WTC11 (cell line): ENCODE measurements around the gene DEFB132. TPM values are rescaled to one million over a fixed set of nuclear protein-coding genes. Genes with fewer than 3 reads are reported as not detected.

Experiments
- ATAC-seq: fragments of 200-7000 bp; cut with Tn5 transposase; 2 replicates; pipeline ENCODE4 v1.10.0; 2021; ENCODE audit warnings: mild to moderate bottlenecking, moderate library complexity
- CTCF ChIA-PET: fragments of 300-600 bp; sonication (Branson Sonifier 250); formaldehyde crosslinking; loops from one replicate; lab custom pipeline; 2021; ENCODE audit warnings: antibody characterized with exemption; lab: Charles Lee
- POLR2A ChIA-PET: fragments of 350-600 bp; sonication (Branson Sonifier 250); formaldehyde crosslinking; loops from one replicate; lab custom pipeline; 2021; ENCODE audit warnings: antibody characterized with exemption; lab: Charles Lee
- DNase-seq: peaks from one replicate; pipeline ENCODE4 v3.0.0; 2021; ENCODE audit warnings: low spot score
- H3K27ac Mint-ChIP-seq: 2 replicates; pipeline ENCODE4 v1.8.0; 2021; ENCODE audit warnings: mixed read lengths
- H3K27me3 Mint-ChIP-seq: 2 replicates; pipeline ENCODE4 v1.8.0; 2021; ENCODE audit warnings: low read depth, mild to moderate bottlenecking, moderate library complexity, mixed read lengths
- H3K36me3 Mint-ChIP-seq: 2 replicates; pipeline ENCODE4 v1.8.0; 2021; ENCODE audit warnings: mixed read lengths
- H3K4me1 Mint-ChIP-seq: 2 replicates; pipeline ENCODE4 v1.8.0; 2022; ENCODE audit warnings: mixed read lengths
- H3K4me3 Mint-ChIP-seq: 2 replicates; pipeline ENCODE4 v1.8.0; 2021; ENCODE audit warnings: mild to moderate bottlenecking, moderate library complexity, mixed read lengths
- H3K9me3 Mint-ChIP-seq: 2 replicates; pipeline ENCODE4 v1.8.0; 2021; ENCODE audit warnings: mixed read lengths
- ATF1 ChIP-seq: sonication (generic); formaldehyde crosslinking; IDR thresholded peaks from 2 replicates; pipeline ENCODE4 v1.8.1; 2023; ENCODE audit warnings: mild to moderate bottlenecking, moderate library complexity, missing genetic modification reagents
- ATF3 ChIP-seq: sonication (generic); formaldehyde crosslinking; conservative IDR thresholded peaks from 2 replicates; pipeline ENCODE4 v1.8.1; 2022; ENCODE audit warnings: mild to moderate bottlenecking, missing genetic modification reagents
- CREM ChIP-seq: sonication (generic); formaldehyde crosslinking; IDR thresholded peaks from 2 replicates; pipeline ENCODE4 v1.8.1; 2022; ENCODE audit warnings: mild to moderate bottlenecking, missing genetic modification reagents, moderate library complexity
- E2F1 ChIP-seq: sonication (generic); formaldehyde crosslinking; IDR thresholded peaks from 2 replicates; pipeline ENCODE4 v1.8.0; 2022; ENCODE audit warnings: mild to moderate bottlenecking, missing genetic modification reagents
- ESRRA ChIP-seq: sonication (generic); formaldehyde crosslinking; IDR thresholded peaks from 2 replicates; pipeline ENCODE4 v1.8.1; 2022; ENCODE audit warnings: mild to moderate bottlenecking, missing genetic modification reagents, borderline replicate concordance
- ETV6 ChIP-seq: sonication (generic); formaldehyde crosslinking; IDR thresholded peaks from 2 replicates; pipeline ENCODE4 v1.8.1; 2022; ENCODE audit warnings: mild to moderate bottlenecking, missing genetic modification reagents
- FOXK1 ChIP-seq: sonication (generic); formaldehyde crosslinking; IDR thresholded peaks from 2 replicates; pipeline ENCODE4 v1.8.0; 2022; ENCODE audit warnings: mild to moderate bottlenecking, moderate library complexity, missing genetic modification reagents
- HMGA2 ChIP-seq: fragments of 250-450 bp; sonication (Bioruptor Pico); IDR thresholded peaks from 2 replicates; pipeline ENCODE4 v1.4.0; 2021; ENCODE audit warnings: mild to moderate bottlenecking, moderate library complexity
- JUN ChIP-seq: sonication (generic); formaldehyde crosslinking; IDR thresholded peaks from 2 replicates; pipeline ENCODE4 v1.8.0; 2023; ENCODE audit warnings: mild to moderate bottlenecking, missing genetic modification reagents
- KAT7 ChIP-seq: sonication (generic); formaldehyde crosslinking; IDR thresholded peaks from 2 replicates; pipeline ENCODE4 v1.8.1; 2023; ENCODE audit warnings: missing genetic modification reagents, mild to moderate bottlenecking, borderline replicate concordance
- NR2C2 ChIP-seq: sonication (generic); formaldehyde crosslinking; IDR thresholded peaks from 2 replicates; pipeline ENCODE4 v1.8.0; 2022; ENCODE audit warnings: mild to moderate bottlenecking, missing genetic modification reagents
- RELA ChIP-seq: sonication (generic); formaldehyde crosslinking; IDR thresholded peaks from 2 replicates; pipeline ENCODE4 v1.8.1; 2022; ENCODE audit warnings: missing genetic modification reagents, mild to moderate bottlenecking, borderline replicate concordance
- SMAD3 ChIP-seq: sonication (generic); formaldehyde crosslinking; IDR thresholded peaks from 2 replicates; pipeline ENCODE4 v1.8.0; 2022; ENCODE audit warnings: missing genetic modification reagents, mild to moderate bottlenecking, borderline replicate concordance
- SP1 ChIP-seq: sonication (generic); formaldehyde crosslinking; conservative IDR thresholded peaks from 2 replicates; pipeline ENCODE4 v1.8.1; 2022; ENCODE audit warnings: missing genetic modification reagents
- STAT6 ChIP-seq: sonication (generic); formaldehyde crosslinking; conservative IDR thresholded peaks from 2 replicates; pipeline ENCODE4 v1.8.1; 2023; ENCODE audit warnings: mild to moderate bottlenecking, low read depth, missing genetic modification reagents, moderate library complexity
- TEAD1 ChIP-seq: sonication (generic); formaldehyde crosslinking; IDR thresholded peaks from 2 replicates; pipeline ENCODE4 v1.8.0; 2022; ENCODE audit warnings: mild to moderate bottlenecking, missing genetic modification reagents
- ZNF121 ChIP-seq: sonication (generic); formaldehyde crosslinking; IDR thresholded peaks from 2 replicates; pipeline ENCODE4 v1.8.0; 2023; ENCODE audit warnings: missing genetic modification reagents
- ZNF263 ChIP-seq: sonication (generic); formaldehyde crosslinking; IDR thresholded peaks from 2 replicates; pipeline ENCODE4 v1.8.1; 2022; ENCODE audit warnings: low read depth, mild to moderate bottlenecking, moderate library complexity, missing genetic modification reagents
- ZNF423 ChIP-seq: fragments of 250-450 bp; sonication (Bioruptor Pico); IDR thresholded peaks from 2 replicates; pipeline ENCODE4 v2.1.2; 2022; ENCODE audit warnings: mild to moderate bottlenecking, moderate library complexity
- ZNF671 ChIP-seq: fragments of 250-450 bp; sonication (Bioruptor Pico); IDR thresholded peaks from 2 replicates; pipeline ENCODE4 v1.8.0; 2021; ENCODE audit warnings: mild to moderate bottlenecking
- total RNA-seq: library from RNA; stranded (reverse); gene quantifications from 3 replicates; pipeline ENCODE4 v1.2.3, GENCODE V29; 2021
- TF ChIP-seq, protein P1 (sequence below): fragments of 250-450 bp; sonication (Bioruptor Pico); IDR thresholded peaks from 2 replicates; pipeline ENCODE4 v1.8.0; 2021; ENCODE audit warnings: mild to moderate bottlenecking
- TF ChIP-seq, protein P2 (sequence below): fragments of 250-450 bp; sonication (Bioruptor Pico); IDR thresholded peaks from 2 replicates; pipeline ENCODE4 v1.9.0; 2021; ENCODE audit warnings: moderate library complexity, mild to moderate bottlenecking, inconsistent platforms, borderline replicate concordance
- TF ChIP-seq, protein P3 (sequence below): sonication (generic); formaldehyde crosslinking; IDR thresholded peaks from 2 replicates; pipeline ENCODE4 v1.8.1; 2023; ENCODE audit warnings: mild to moderate bottlenecking, missing genetic modification reagents
- TF ChIP-seq, protein P4 (sequence below): sonication (generic); formaldehyde crosslinking; IDR thresholded peaks from 2 replicates; pipeline ENCODE4 v1.8.1; 2022; ENCODE audit warnings: low read depth, missing genetic modification reagents, borderline replicate concordance

DEFB132 gene
- total RNA-seq, 1 experiment from 2014 or later, result not detected

GRCh38 chr20:297098-297924, 39.8 kb downstream of the DEFB132 start, which contains the start of gene ZCCHC3 (continued):
- TF ChIP-seq CREM (CRISPR knock-in tag), result peak; percentile 77
- peak; percentile 36; the same call in 1 of the 2 replicates for TF ChIP-seq KAT7 (CRISPR knock-in tag)
- peak; percentile 82 for TF ChIP-seq SP1 (CRISPR knock-in tag)
- TF ChIP-seq ZNF263 (CRISPR knock-in tag), result no peak
- peak; percentile 78 for TF ChIP-seq ZNF423 (CRISPR knock-in tag)
- TF ChIP-seq, protein P1, sequence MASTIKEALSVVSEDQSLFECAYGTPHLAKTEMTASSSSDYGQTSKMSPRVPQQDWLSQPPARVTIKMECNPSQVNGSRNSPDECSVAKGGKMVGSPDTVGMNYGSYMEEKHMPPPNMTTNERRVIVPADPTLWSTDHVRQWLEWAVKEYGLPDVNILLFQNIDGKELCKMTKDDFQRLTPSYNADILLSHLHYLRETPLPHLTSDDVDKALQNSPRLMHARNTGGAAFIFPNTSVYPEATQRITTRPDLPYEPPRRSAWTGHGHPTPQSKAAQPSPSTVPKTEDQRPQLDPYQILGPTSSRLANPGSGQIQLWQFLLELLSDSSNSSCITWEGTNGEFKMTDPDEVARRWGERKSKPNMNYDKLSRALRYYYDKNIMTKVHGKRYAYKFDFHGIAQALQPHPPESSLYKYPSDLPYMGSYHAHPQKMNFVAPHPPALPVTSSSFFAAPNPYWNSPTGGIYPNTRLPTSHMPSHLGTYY (CRISPR knock-in tag), result no peak
- no peak for TF ChIP-seq SMAD3 (CRISPR knock-in tag)
- TF ChIP-seq HMGA2 (CRISPR knock-in tag), result no peak
- TF ChIP-seq ESRRA (CRISPR knock-in tag), result no peak
- peak; percentile 87 for TF ChIP-seq FOXK1 (CRISPR knock-in tag)
- TF ChIP-seq, protein P2, sequence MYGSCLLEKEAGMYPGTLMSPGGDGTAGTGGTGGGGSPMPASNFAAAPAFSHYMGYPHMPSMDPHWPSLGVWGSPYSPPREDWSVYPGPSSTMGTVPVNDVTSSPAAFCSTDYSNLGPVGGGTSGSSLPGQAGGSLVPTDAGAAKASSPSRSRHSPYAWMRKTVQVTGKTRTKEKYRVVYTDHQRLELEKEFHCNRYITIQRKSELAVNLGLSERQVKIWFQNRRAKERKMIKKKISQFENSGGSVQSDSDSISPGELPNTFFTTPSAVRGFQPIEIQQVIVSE (CRISPR knock-in tag), result no peak
- no peak for TF ChIP-seq ATF3 (CRISPR knock-in tag)
- no peak for TF ChIP-seq ZNF121 (CRISPR knock-in tag)
- TF ChIP-seq RELA (CRISPR knock-in tag), result peak; percentile 58; the same call in 1 of the 2 replicates
- no peak for TF ChIP-seq ZNF671 (CRISPR knock-in tag)
- TF ChIP-seq E2F1 (CRISPR knock-in tag), result peak; percentile 65; the same call in 1 of the 2 replicates
- no peak for TF ChIP-seq NR2C2 (CRISPR knock-in tag)

- peak overlapping the region; percentile 100 for H3K27ac Mint-ChIP-seq
- H3K9me3 Mint-ChIP-seq, result peaks cover 8% of the 10 kb centered on the region
- POLR2A ChIA-PET, result interaction anchor here (0.7 to 6.3 kb wide), 4 partner anchors 12 to 55 kb away, joined by 3 to 110 read pairs (median 19); partner anchors contain the start of gene SOX12
- CTCF ChIA-PET, result interaction anchor here (0.7 to 6.5 kb wide), 4 partner anchors 12 to 32 kb away, joined by 4 to 55 read pairs (median 33); partner anchors contain the start of gene SOX12
- H3K27me3 Mint-ChIP-seq, result peaks cover 35% of the 10 kb centered on the region
- peak overlapping the region; percentile 100 for H3K4me3 Mint-ChIP-seq
- DNase-seq (peak; percentile 38), ATAC-seq (no peak)
- peaks cover 51% of the 10 kb centered on the region for H3K4me1 Mint-ChIP-seq
- H3K36me3 Mint-ChIP-seq, result peaks cover 17% of the 10 kb centered on the region
- TF ChIP-seq ATF1 (no peak), STAT6 (CRISPR knock-in tag) (no peak), ETV6 (CRISPR knock-in tag) (0 out of 2 replicates have a peak, but pooled peaks have one; percentile 16), JUN (CRISPR knock-in tag) (peak; percentile 32; the same call in 1 of the 2 replicates), TEAD1 (no peak)
- TF ChIP-seq, protein P3, sequence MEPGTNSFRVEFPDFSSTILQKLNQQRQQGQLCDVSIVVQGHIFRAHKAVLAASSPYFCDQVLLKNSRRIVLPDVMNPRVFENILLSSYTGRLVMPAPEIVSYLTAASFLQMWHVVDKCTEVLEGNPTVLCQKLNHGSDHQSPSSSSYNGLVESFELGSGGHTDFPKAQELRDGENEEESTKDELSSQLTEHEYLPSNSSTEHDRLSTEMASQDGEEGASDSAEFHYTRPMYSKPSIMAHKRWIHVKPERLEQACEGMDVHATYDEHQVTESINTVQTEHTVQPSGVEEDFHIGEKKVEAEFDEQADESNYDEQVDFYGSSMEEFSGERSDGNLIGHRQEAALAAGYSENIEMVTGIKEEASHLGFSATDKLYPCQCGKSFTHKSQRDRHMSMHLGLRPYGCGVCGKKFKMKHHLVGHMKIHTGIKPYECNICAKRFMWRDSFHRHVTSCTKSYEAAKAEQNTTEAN (CRISPR knock-in tag), result peak; percentile 32; the same call in 1 of the 2 replicates
- TF ChIP-seq, protein P4, sequence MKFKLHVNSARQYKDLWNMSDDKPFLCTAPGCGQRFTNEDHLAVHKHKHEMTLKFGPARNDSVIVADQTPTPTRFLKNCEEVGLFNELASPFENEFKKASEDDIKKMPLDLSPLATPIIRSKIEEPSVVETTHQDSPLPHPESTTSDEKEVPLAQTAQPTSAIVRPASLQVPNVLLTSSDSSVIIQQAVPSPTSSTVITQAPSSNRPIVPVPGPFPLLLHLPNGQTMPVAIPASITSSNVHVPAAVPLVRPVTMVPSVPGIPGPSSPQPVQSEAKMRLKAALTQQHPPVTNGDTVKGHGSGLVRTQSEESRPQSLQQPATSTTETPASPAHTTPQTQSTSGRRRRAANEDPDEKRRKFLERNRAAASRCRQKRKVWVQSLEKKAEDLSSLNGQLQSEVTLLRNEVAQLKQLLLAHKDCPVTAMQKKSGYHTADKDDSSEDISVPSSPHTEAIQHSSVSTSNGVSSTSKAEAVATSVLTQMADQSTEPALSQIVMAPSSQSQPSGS (CRISPR knock-in tag), result no peak
These were observed 40.6 kb downstream of the DEFB132 start for GRCh38 chr20:297925-298775.
